ENCODE data around the gene ZNF736.
"Not testable (repeated sequence)": the region's sequence is repeated elsewhere in the genome, so short reads cannot be mapped to it uniquely, and the experiment has no call there.

The ZNF736 gene

GRCh38 chr7:64313740-64314491 lies at the start of gene ZNF736:
TSS of gene ZNF736 (plus strand) at chr7:64313961. CDS start at chr7:64314151, 190 bp downstream.
- Mint-ChIP-seq H3K36me3 (ENCODE audit: low read depth) (peaks cover 37% of the 10 kb centered on the region), H3K4me1 (ENCODE audit: low read depth) (peaks cover 40% of the 10 kb centered on the region), H3K27me3 (no peaks in the 10 kb centered on the region), H3K4me3 (peak within 1 kb of the TSS; percentile 97), H3K27ac (peak within 1 kb of the TSS; percentile 96), H3K9me3 (peaks cover 5% of the 10 kb centered on the region)

- peaks cover 10% of the 10 kb centered on the region for H3K36me3 Mint-ChIP-seq (ENCODE audit: low read depth)
- peaks cover 34% of the 10 kb centered on the region for H3K9me3 Mint-ChIP-seq
Measured at GRCh38 chr7:64266341-64266919, 47.3 kb upstream of the ZNF736 start.

GRCh38 chr7:64277630-64278029 lies 36.1 kb upstream of the ZNF736 start:
- Mint-ChIP-seq H3K36me3 (ENCODE audit: low read depth) (no peaks in the 10 kb centered on the region), H3K4me3 (no peak overlapping the region), H3K27me3 (no peaks in the 10 kb centered on the region), H3K27ac (no peak overlapping the region), H3K4me1 (ENCODE audit: low read depth) (no peaks in the 10 kb centered on the region), H3K9me3 (peaks cover 23% of the 10 kb centered on the region)

More at GRCh38 chr7:64266341-64266919, 47.3 kb upstream of the ZNF736 start:
- Mint-ChIP-seq H3K27ac (no peak overlapping the region), H3K27me3 (peaks cover 5% of the 10 kb centered on the region), H3K4me3 (no peak overlapping the region), H3K4me1 (ENCODE audit: low read depth) (no peaks in the 10 kb centered on the region)

- H3K4me3 Mint-ChIP-seq, result no peak overlapping the region
- no peaks in the 10 kb centered on the region for H3K36me3 Mint-ChIP-seq (ENCODE audit: low read depth)
- peaks cover 4% of the 10 kb centered on the region for H3K9me3 Mint-ChIP-seq
- H3K27me3 Mint-ChIP-seq, result no peaks in the 10 kb centered on the region
- no peaks in the 10 kb centered on the region for H3K4me1 Mint-ChIP-seq (ENCODE audit: low read depth)
- H3K27ac Mint-ChIP-seq, result no peak overlapping the region
Measured at GRCh38 chr7:64294701-64295420, 18.9 kb upstream of the ZNF736 start.

- not testable (repeated sequence) for H3K36me3 Mint-ChIP-seq (ENCODE audit: low read depth); H3K4me3 Mint-ChIP-seq; H3K27me3 Mint-ChIP-seq; H3K27ac Mint-ChIP-seq; H3K4me1 Mint-ChIP-seq (ENCODE audit: low read depth); H3K9me3 Mint-ChIP-seq
Measured at GRCh38 chr7:64297418-64297817, 16.3 kb upstream of the ZNF736 start.

- H3K36me3 Mint-ChIP-seq (ENCODE audit: low read depth), result no peaks in the 10 kb centered on the region
- H3K4me1 Mint-ChIP-seq (ENCODE audit: low read depth), result peaks cover 13% of the 10 kb centered on the region
- H3K4me3 Mint-ChIP-seq, result no peak overlapping the region
- no peaks in the 10 kb centered on the region for H3K27me3 Mint-ChIP-seq
- H3K27ac Mint-ChIP-seq, result no peak overlapping the region
- H3K9me3 Mint-ChIP-seq, result peaks cover 4% of the 10 kb centered on the region
Measured at GRCh38 chr7:64300641-64301405, 12.9 kb upstream of the ZNF736 start.

- peaks cover 4% of the 10 kb centered on the region for H3K9me3 Mint-ChIP-seq
- H3K27ac Mint-ChIP-seq, result peak overlapping the region; percentile 95
- peak overlapping the region; percentile 92 for H3K4me3 Mint-ChIP-seq
- H3K4me1 Mint-ChIP-seq (ENCODE audit: low read depth), result peaks cover 41% of the 10 kb centered on the region
- peaks cover 4% of the 10 kb centered on the region for H3K36me3 Mint-ChIP-seq (ENCODE audit: low read depth)
- H3K27me3 Mint-ChIP-seq, result no peaks in the 10 kb centered on the region
Measured at GRCh38 chr7:64307254-64308015, 6.3 kb upstream of the ZNF736 start.

GRCh38 chr7:64308016-64308270 lies 5.8 kb upstream of the ZNF736 start:
- Mint-ChIP-seq H3K27me3 (no peaks in the 10 kb centered on the region), H3K9me3 (peaks cover 4% of the 10 kb centered on the region), H3K36me3 (ENCODE audit: low read depth) (peaks cover 4% of the 10 kb centered on the region), H3K27ac (peak overlapping the region; percentile 95), H3K4me1 (ENCODE audit: low read depth) (peaks cover 45% of the 10 kb centered on the region), H3K4me3 (peak overlapping the region; percentile 92)

- Mint-ChIP-seq H3K27me3 (no peaks in the 10 kb centered on the region), H3K36me3 (ENCODE audit: low read depth) (peaks cover 12% of the 10 kb centered on the region), H3K27ac (no peak overlapping the region), H3K4me3 (no peak overlapping the region), H3K4me1 (ENCODE audit: low read depth) (peaks cover 54% of the 10 kb centered on the region), H3K9me3 (peaks cover 4% of the 10 kb centered on the region)
Measured at GRCh38 chr7:64310426-64310825, 3.3 kb upstream of the ZNF736 start.

GRCh38 chr7:64312826-64313225 lies 935 bp upstream of the ZNF736 start:
- peaks cover 44% of the 10 kb centered on the region for H3K4me1 Mint-ChIP-seq (ENCODE audit: low read depth)
- no peaks in the 10 kb centered on the region for H3K27me3 Mint-ChIP-seq
- H3K9me3 Mint-ChIP-seq, result peaks cover 4% of the 10 kb centered on the region
- H3K36me3 Mint-ChIP-seq (ENCODE audit: low read depth), result peaks cover 35% of the 10 kb centered on the region
- peak overlapping the region; percentile 10 for H3K4me3 Mint-ChIP-seq
- peak overlapping the region; percentile 96 for H3K27ac Mint-ChIP-seq

- Mint-ChIP-seq H3K36me3 (ENCODE audit: low read depth) (peaks cover 37% of the 10 kb centered on the region), H3K4me3 (peak overlapping the region; percentile 97), H3K4me1 (ENCODE audit: low read depth) (peaks cover 39% of the 10 kb centered on the region), H3K27me3 (no peaks in the 10 kb centered on the region), H3K9me3 (peaks cover 5% of the 10 kb centered on the region), H3K27ac (peak overlapping the region; percentile 96)
Measured at GRCh38 chr7:64314566-64314965, 805 bp downstream of the ZNF736 start.

- H3K9me3 Mint-ChIP-seq, H3K27ac Mint-ChIP-seq, H3K27me3 Mint-ChIP-seq: not testable (repeated sequence)
- Mint-ChIP-seq H3K36me3 (ENCODE audit: low read depth) (peaks cover 50% of the 10 kb centered on the region), H3K4me3 (peak overlapping the region; percentile 28), H3K4me1 (ENCODE audit: low read depth) (peaks cover 45% of the 10 kb centered on the region)
Measured at GRCh38 chr7:64316031-64316742, 2.4 kb downstream of the ZNF736 start.

- Mint-ChIP-seq H3K36me3 (ENCODE audit: low read depth) (peaks cover 79% of the 10 kb centered on the region), H3K4me3 (no peak overlapping the region), H3K9me3 (peaks cover 12% of the 10 kb centered on the region), H3K27me3 (no peaks in the 10 kb centered on the region), H3K4me1 (ENCODE audit: low read depth) (peaks cover 23% of the 10 kb centered on the region), H3K27ac (no peak overlapping the region)
Measured at GRCh38 chr7:64320547-64321513, 7.1 kb downstream of the ZNF736 start.
